HEK293T (cell line): Measurements from ENCODE around the gene TTK.

Source experiments
- ARNT ChIP-seq: fragments of 450-650 bp; IDR thresholded peaks from 2 replicates; pipeline ENCODE4 v1.6.1; 2017; ENCODE audit warnings: mild to moderate bottlenecking
- BHLHE40 ChIP-seq: fragments of 450-650 bp; IDR thresholded peaks from 2 replicates; pipeline ENCODE4 v1.6.1; 2016; ENCODE audit warnings: mild to moderate bottlenecking, moderate library complexity, borderline replicate concordance
- CTBP1 ChIP-seq: fragments of 450-650 bp; IDR thresholded peaks from 2 replicates; pipeline ENCODE4 v1.6.1; 2016; ENCODE audit warnings: borderline replicate concordance
- FOXA1 ChIP-seq: fragments of 450-650 bp; IDR thresholded peaks from 2 replicates; pipeline ENCODE4 v1.6.1; 2016; ENCODE audit warnings: mild to moderate bottlenecking
- FOXK2 ChIP-seq: fragments of 450-650 bp; IDR thresholded peaks from 2 replicates; pipeline ENCODE4 v1.6.1; 2016; ENCODE audit warnings: mild to moderate bottlenecking
- FOXM1 ChIP-seq: fragments of 450-650 bp; IDR thresholded peaks from 2 replicates; pipeline ENCODE4 v1.6.1; 2017; ENCODE audit warnings: mild to moderate bottlenecking, borderline replicate concordance
- HDGF ChIP-seq: fragments of 450-650 bp; IDR thresholded peaks from 2 replicates; pipeline ENCODE4 v1.6.1; 2017; ENCODE audit warnings: antibody characterized with exemption, borderline replicate concordance
- SUZ12 ChIP-seq: fragments of 450-650 bp; IDR thresholded peaks from 2 replicates; pipeline ENCODE4 v1.6.1; 2016; ENCODE audit warnings: mild to moderate bottlenecking
- ZNF384 ChIP-seq: fragments of 450-650 bp; IDR thresholded peaks from 2 replicates; pipeline ENCODE4 v1.6.1; 2016

GRCh38 chr6:79984261-79984660, 20.2 kb upstream of the TTK start:
- TF ChIP-seq FOXM1 (no peak), FOXK2 (no peak), BHLHE40 (no peak), FOXA1 (no peak), ZNF384 (no peak), ARNT (no peak), CTBP1 (no peak), HDGF (no peak), SUZ12 (no peak)
